CMK (cell line): Measurements from ENCODE around the gene SNAPC4.

Source experiments
- DNase-seq: peaks from one replicate; pipeline ENCODE4 v3.0.0-alpha.2; 2010; ENCODE audit warnings: low read depth

Gene SNAPC4

GRCh38 chr9:136400038-136400834, at the start of gene SNAPC4:
Gene SNAPC4, minus strand, starts transcription at chr9:136400170. Its CDS starts 1,742 bp downstream, at chr9:136398428.
- peak; percentile 73 for DNase-seq

GRCh38 chr9:136448655-136449054, 48.7 kb upstream of the SNAPC4 start:
- DNase-seq = no peak

- no peak for DNase-seq
Observed at GRCh38 chr9:136447173-136447778, 47.3 kb upstream of the SNAPC4 start.

GRCh38 chr9:136445799-136446198, 45.8 kb upstream of the SNAPC4 start:
- no peak for DNase-seq

GRCh38 chr9:136444102-136444501, 44.1 kb upstream of the SNAPC4 start:
- DNase-seq = no peak

- no peak for DNase-seq
Observed at GRCh38 chr9:136443687-136444086, 43.7 kb upstream of the SNAPC4 start.

- DNase-seq = no peak
Observed at GRCh38 chr9:136443087-136443486, 43.1 kb upstream of the SNAPC4 start.

- DNase-seq = no peak
Observed at GRCh38 chr9:136442265-136442664, 42.3 kb upstream of the SNAPC4 start.

GRCh38 chr9:136441681-136442245, 41.8 kb upstream of the SNAPC4 start:
- no peak for DNase-seq

- DNase-seq = no peak
Observed at GRCh38 chr9:136441191-136441680, 41.3 kb upstream of the SNAPC4 start.

GRCh38 chr9:136439481-136440408, 39.8 kb upstream of the SNAPC4 start, which contains the start of gene INPP5E:
Gene INPP5E, minus strand, starts transcription at chr9:136439845. Its CDS starts 426 bp downstream, at chr9:136439419.
- peak; percentile 38 for DNase-seq

GRCh38 chr9:136438548-136439480, 38.8 kb upstream of the SNAPC4 start:
- DNase-seq = peak; percentile 12

- no peak for DNase-seq
Observed at GRCh38 chr9:136437839-136438547, 38.0 kb upstream of the SNAPC4 start.

- DNase-seq = no peak
Observed at GRCh38 chr9:136437430-136437829, 37.5 kb upstream of the SNAPC4 start.

- DNase-seq = no peak
Observed at GRCh38 chr9:136436055-136436634, 36.2 kb upstream of the SNAPC4 start.

GRCh38 chr9:136434580-136435169, 34.7 kb upstream of the SNAPC4 start:
- DNase-seq = no peak

- no peak for DNase-seq
Observed at GRCh38 chr9:136433849-136434579, 34.0 kb upstream of the SNAPC4 start.

- no peak for DNase-seq
Observed at GRCh38 chr9:136433043-136433715, 33.2 kb upstream of the SNAPC4 start.
